Right lobe of liver (tissue), 6 donors: ENCODE measurements around the gene VPS26B. TPM values are rescaled to one million over a fixed set of nuclear protein-coding genes. Genes with fewer than 3 reads are reported as not detected.

Experiments used
- ATAC-seq, 4 donors: fragments of 200-7000 bp; cut with Tn5 transposase; one replicate each; pipeline ENCODE4 v1.9.1; 2020; ENCODE audit warnings: mild to moderate bottlenecking in 4 of 4, moderate library complexity in 4 of 4
- DNase-seq, 3 donors: peaks; one replicate each; pipeline ENCODE4 v3.0.0-alpha.2; 2020
- H3K27ac ChIP-seq, 3 donors: fragments of 200-600 bp; one replicate each; pipeline ENCODE4 v1.8.0; 2022
- H3K27me3 ChIP-seq, 2 donors: fragments of 200-600 bp; one replicate each; pipeline ENCODE4 v1.8.0; 2022
- H3K36me3 ChIP-seq, 4 donors: fragments of 200-600 bp; sonication (generic) in 1 of 4; one replicate each; pipeline versions ENCODE4 v1.5.1 to v1.8.0; 2017 to 2022; ENCODE audit warnings: control low read depth in 1 of 4
- H3K4me1 ChIP-seq, 4 donors: fragments of 200-600 bp; sonication (generic) in 1 of 4; one replicate each; pipeline versions ENCODE4 v1.5.1 to v1.8.0; 2017 to 2022; ENCODE audit warnings: control low read depth in 1 of 4
- H3K4me3 ChIP-seq, 3 donors: fragments of 200-600 bp; one replicate each; pipeline ENCODE4 v1.8.0; 2022
- H3K9me3 ChIP-seq, 4 donors: fragments of 200-600 bp; sonication (generic) in 1 of 4; one replicate each; pipeline versions ENCODE4 v1.5.1 to v1.8.0; 2017 to 2022; ENCODE audit warnings: control low read depth in 1 of 4
- POLR2A ChIP-seq: fragments of 450-650 bp; IDR thresholded peaks from one replicate; pipeline ENCODE4 v1.6.1; 2017; ENCODE audit warnings: antibody characterized with exemption, mild to moderate bottlenecking
- WGBS: methylation state at CpG from one replicate; pipeline ENCODE4 v1.1.6; 2018; ENCODE audit warnings: low coverage, low lambda C conversion rate; ENCODE audit not compliant: insufficient coverage; ENCODE audit errors: missing lambda C conversion rate; 5-methylcytosine and 5-hydroxymethylcytosine counted together
- intact Hi-C, 2 donors: fragments of 100-400 bp; cut with DNase I; formaldehyde crosslinking; loops; one replicate each; pipeline versions ENCODE4 v1.11.2 to v1.14.1; 2022
- total RNA-seq, 6 experiments: library from RNA; depleted of rRNA in 2 of 6; stranded (reverse); fragments of >200 nt in 2 of 6; fragmentation: NEBNext Ultra II Directional in 3 of 6; extraction: Animal tissue kit (Norgen Biotek cat#: 25700) in 3 of 6; gene quantifications; one replicate each; pipeline versions ENCODE4 v1.1.0 to v1.2.4, GENCODE V29; 2016 to 2023
- TF ChIP-seq, protein P1 (sequence below), 4 donors: fragments of 200-600 bp in 3 of 4; fragments of 450-650 bp in 1 of 4; IDR thresholded peaks; one replicate each; pipeline versions ENCODE4 v1.5.1 to v1.8.0; 2016 to 2022; ENCODE audit warnings: antibody characterized with exemption in 4 of 4, mild to moderate bottlenecking in 2 of 4
- donor health status: DM: no; HTN: yes; CAD: no.
- donor health status: DM: no; HTN: no; CAD: no.
- donor health status: DM: no; HTN: no; CAD: no.
- donor health status: DM: no; HTN: yes; CAD: no.
- donor health status: DM: no; HTN: yes; CAD: no.

Gene VPS26B
- total RNA-seq, 6 experiments from 2014 or later = 22.6 to 33.7 (median 30.0) TPM

DNA sequence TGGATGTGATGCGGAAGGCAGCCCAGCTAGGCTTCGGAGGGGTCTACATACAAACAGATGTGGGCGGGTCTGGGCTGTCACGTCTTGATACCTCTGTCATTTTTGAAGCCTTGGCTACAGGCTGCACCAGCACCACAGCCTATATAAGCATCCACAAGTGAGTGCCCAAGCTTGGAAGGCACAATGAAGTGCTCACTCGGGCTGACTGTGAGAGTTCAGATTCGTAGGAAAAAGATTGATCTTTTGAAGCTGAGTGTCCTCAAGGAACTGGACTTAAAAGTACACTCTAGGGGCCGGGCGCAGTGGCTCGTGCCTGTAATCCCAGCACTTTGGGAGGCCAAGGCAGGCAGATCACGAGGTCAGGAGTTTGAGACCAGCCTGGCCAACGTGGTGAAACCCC lies 32.6 kb downstream of the VPS26B start:
- H3K4me1 ChIP-seq = peaks cover 0 to 11% (median under 1%) of the 10 kb centered on the region in 4 donors
- no peak overlapping the region for H3K4me3 ChIP-seq
- intact Hi-C loops = no loop called here
- no peak for TF ChIP-seq POLR2A
- TF ChIP-seq, protein P1, sequence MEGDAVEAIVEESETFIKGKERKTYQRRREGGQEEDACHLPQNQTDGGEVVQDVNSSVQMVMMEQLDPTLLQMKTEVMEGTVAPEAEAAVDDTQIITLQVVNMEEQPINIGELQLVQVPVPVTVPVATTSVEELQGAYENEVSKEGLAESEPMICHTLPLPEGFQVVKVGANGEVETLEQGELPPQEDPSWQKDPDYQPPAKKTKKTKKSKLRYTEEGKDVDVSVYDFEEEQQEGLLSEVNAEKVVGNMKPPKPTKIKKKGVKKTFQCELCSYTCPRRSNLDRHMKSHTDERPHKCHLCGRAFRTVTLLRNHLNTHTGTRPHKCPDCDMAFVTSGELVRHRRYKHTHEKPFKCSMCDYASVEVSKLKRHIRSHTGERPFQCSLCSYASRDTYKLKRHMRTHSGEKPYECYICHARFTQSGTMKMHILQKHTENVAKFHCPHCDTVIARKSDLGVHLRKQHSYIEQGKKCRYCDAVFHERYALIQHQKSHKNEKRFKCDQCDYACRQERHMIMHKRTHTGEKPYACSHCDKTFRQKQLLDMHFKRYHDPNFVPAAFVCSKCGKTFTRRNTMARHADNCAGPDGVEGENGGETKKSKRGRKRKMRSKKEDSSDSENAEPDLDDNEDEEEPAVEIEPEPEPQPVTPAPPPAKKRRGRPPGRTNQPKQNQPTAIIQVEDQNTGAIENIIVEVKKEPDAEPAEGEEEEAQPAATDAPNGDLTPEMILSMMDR (IDR thresholded peaks at IDR 0.05) = no peak
- WGBS = 93% methylated on average over 7 of the region's 11 CpGs
- no peak overlapping the region for H3K27ac ChIP-seq
- H3K9me3 ChIP-seq = no peaks in the 10 kb centered on the region
- peaks cover 0 to 23% (median 10%) of the 10 kb centered on the region in 4 donors for H3K36me3 ChIP-seq
- DNase-seq (no peak), ATAC-seq (no peak)
- no peaks in the 10 kb centered on the region for H3K27me3 ChIP-seq

DNA sequence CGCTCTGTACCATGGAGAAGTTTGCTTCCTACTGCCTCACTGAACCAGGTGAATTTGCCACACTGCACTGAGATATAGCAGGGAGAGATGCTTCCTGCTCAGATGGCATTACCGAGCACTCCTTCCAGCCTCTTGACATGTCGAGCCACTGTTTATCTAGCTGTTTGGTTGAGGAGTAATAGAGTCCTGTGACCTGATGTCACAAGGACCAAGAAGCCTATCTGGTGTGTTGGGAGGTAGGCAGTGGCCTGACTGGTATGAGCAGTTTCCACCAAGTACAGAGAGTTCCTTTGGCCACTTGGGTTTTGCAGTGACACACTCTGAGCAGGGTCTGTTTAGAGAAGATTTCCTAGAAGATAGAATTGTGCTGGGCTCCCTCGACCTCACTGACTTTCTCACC lies 34.1 kb downstream of the VPS26B start:
- ATAC-seq = no peak
- intact Hi-C loops = no loop called here
- Histone ChIP-seq H3K4me1 (peaks cover 0 to 8% (median 0%) of the 10 kb centered on the region in 4 donors), H3K9me3 (no peaks in the 10 kb centered on the region), H3K36me3 (peaks cover 0 to 36% (median 10%) of the 10 kb centered on the region in 4 donors), H3K27ac (no peak overlapping the region), H3K27me3 (no peaks in the 10 kb centered on the region), H3K4me3 (no peak overlapping the region)
- no peak for TF ChIP-seq POLR2A
- DNase-seq = no peak
- 94% methylated on average over 3 of the region's 4 CpGs for WGBS

DNA sequence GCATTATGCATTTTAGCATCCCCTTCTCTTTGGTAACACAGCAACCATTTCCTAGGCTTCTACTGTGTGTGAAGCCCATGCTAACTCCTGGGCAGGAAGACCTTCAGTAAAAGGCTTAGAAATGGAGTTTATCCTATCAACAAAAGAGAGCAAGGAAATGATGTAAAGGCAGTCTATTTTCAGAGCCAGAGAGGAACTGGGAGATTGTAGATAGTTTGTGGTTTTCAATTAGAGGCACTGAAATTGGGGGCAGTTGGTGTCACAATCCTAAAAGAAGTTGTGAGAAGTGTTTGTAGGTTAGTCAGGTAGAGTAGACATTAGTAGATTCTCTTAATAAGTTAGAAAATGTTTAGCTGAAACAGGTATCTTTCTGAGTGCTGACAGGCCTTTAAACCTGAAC lies 36.0 kb downstream of the VPS26B start:
- Histone ChIP-seq H3K4me1 (no peaks in the 10 kb centered on the region), H3K4me3 (no peak overlapping the region), H3K27ac (no peak overlapping the region), H3K9me3 (no peaks in the 10 kb centered on the region), H3K27me3 (no peaks in the 10 kb centered on the region), H3K36me3 (peaks cover 0 to 38% (median 10%) of the 10 kb centered on the region in 4 donors)
- TF ChIP-seq, protein P1 (IDR thresholded peaks at IDR 0.05) = no peak
- TF ChIP-seq POLR2A = no peak
- ATAC-seq (no peak), DNase-seq (no peak)
- intact Hi-C loops = no loop called here

DNA sequence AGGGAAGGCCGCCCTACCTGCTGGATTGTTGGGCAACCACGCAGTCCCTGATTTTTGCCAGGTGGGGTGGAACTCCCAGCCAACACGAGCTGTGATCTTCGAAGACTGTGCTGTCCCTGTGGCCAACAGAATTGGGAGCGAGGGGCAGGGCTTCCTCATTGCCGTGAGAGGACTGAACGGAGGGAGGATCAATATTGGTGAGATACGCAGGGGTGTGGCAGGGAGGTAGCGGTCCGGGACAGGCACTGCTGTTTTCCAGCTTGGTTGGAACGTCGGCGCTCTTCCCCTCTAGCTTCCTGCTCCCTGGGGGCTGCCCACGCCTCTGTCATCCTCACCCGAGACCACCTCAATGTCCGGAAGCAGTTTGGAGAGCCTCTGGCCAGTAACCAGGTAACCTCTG lies 36.5 kb downstream of the VPS26B start:
- WGBS = 91% methylated on average over 7 of the region's 16 CpGs
- TF ChIP-seq, protein P1 (IDR thresholded peaks at IDR 0.05) = no peak
- no peak for TF ChIP-seq POLR2A
- H3K4me1 ChIP-seq = no peaks in the 10 kb centered on the region
- no peaks in the 10 kb centered on the region for H3K27me3 ChIP-seq
- H3K9me3 ChIP-seq = no peaks in the 10 kb centered on the region
- DNase-seq (no peak), ATAC-seq (no peak)
- intact Hi-C loops = no loop called here
- H3K4me3 ChIP-seq = no peak overlapping the region
- H3K27ac ChIP-seq = no peak overlapping the region
- H3K36me3 ChIP-seq = peaks cover 0 to 38% (median 10%) of the 10 kb centered on the region in 4 donors

DNA sequence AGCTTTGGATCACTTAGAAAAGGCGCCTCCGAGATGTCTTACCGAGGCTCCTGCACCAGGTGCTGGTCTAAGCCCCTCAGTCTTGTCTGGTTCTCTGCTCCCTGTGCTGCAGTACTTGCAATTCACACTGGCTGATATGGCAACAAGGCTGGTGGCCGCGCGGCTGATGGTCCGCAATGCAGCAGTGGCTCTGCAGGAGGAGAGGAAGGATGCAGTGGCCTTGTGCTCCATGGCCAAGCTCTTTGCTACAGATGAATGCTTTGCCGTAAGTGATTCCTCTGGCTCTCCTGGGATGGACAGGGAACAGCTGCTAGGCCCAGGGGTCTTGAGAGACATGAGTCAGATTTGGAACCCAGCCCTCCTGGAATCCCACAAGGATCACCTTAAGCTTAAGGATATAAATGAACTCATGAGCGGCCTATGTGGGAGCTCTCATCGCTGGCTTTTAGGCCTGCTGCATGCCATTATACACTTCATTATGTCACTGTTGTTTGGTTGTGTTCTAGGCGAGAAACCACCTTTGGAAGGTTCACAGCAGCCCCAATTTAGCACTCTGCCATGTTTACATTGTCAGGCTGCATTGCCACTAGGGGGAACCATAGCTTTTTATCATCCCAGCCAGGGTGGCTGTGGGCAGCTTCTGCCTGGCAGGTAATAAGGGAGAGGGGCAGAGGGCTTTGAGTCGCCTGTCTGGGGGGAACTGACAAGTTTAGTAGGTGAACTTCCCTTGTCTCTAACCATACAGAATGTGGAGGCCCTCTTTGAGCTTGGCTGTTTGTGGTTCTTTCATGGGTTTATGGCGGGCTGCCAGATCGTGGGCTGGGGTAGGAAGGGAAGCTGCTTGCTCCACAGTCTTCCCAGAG lies 37.4 kb downstream of the VPS26B start:
- Histone ChIP-seq H3K9me3 (no peaks in the 10 kb centered on the region), H3K36me3 (peaks cover 0 to 38% (median 10%) of the 10 kb centered on the region in 4 donors), H3K4me3 (no peak overlapping the region), H3K4me1 (no peaks in the 10 kb centered on the region), H3K27ac (no peak overlapping the region), H3K27me3 (no peaks in the 10 kb centered on the region)
- ATAC-seq (peak; percentile 61 to 77 (median 72)), DNase-seq (no peak)
- intact Hi-C loops = no loop called here
- TF ChIP-seq, protein P1 (IDR thresholded peaks at IDR 0.05) = peak; percentile 41 to 55 (median 54)
- TF ChIP-seq POLR2A = no peak
- WGBS = 90% methylated on average over 6 of the region's 14 CpGs
